Peyer's patch (tissue), 4 donors: ENCODE results near the gene DMPK.

Experiments used
- CTCF ChIP-seq, 6 experiments: fragments of 450-650 bp in 4 of 6; fragments of 200-600 bp in 2 of 6; sonication (generic) in 1 of 6; IDR thresholded peaks; one replicate each; pipeline ENCODE4 v1.5.1; 2017 to 2019; ENCODE audit warnings: antibody characterized with exemption in 6 of 6, mild to moderate bottlenecking in 3 of 6, moderate library complexity in 1 of 6
- POLR2A ChIP-seq, 2 donors: fragments of 450-650 bp; IDR thresholded peaks; one replicate each; pipeline ENCODE4 v1.5.1; 2017; ENCODE audit warnings: antibody characterized with exemption in 2 of 2, mild to moderate bottlenecking in 2 of 2, moderate library complexity in 2 of 2

- TF ChIP-seq CTCF (IDR thresholded peaks at IDR 0.05) (no peak), POLR2A (IDR thresholded peaks at IDR 0.05) (no peak)
Measured at GRCh38 chr19:45782820-45783785, 813 bp upstream of the DMPK start.
